Testis (tissue), 3 donors: ENCODE results near the gene CACTIN. TPM values are rescaled to one million over a fixed set of nuclear protein-coding genes. Genes with fewer than 3 reads are reported as not detected.

ENCODE experiments used
- DNase-seq: peaks from one replicate; pipeline ENCODE4 v3.0.0-alpha.2; 2019
- H3K27ac ChIP-seq, 2 donors: fragments of 200-600 bp; sonication (generic); one replicate each; pipeline ENCODE4 v1.5.1; 2019
- H3K27me3 ChIP-seq: fragments of 200-600 bp; sonication (generic); one replicate; pipeline ENCODE4 v1.5.1; 2019
- H3K36me3 ChIP-seq: fragments of 200-600 bp; sonication (generic); one replicate; pipeline ENCODE4 v1.5.1; 2017; ENCODE audit warnings: low read depth; ENCODE audit errors: missing control alignments
- H3K4me1 ChIP-seq: fragments of 200-600 bp; sonication (generic); one replicate; pipeline ENCODE4 v1.5.1; 2019
- H3K4me3 ChIP-seq, 2 donors: fragments of 200-600 bp; sonication (generic); one replicate each; pipeline ENCODE4 v1.5.1; 2017 to 2019
- H3K9me3 ChIP-seq: fragments of 200-600 bp; sonication (generic); one replicate; pipeline ENCODE4 v1.5.1; 2017
- CTCF ChIP-seq, 3 experiments: fragments of 450-650 bp in 2 of 3; fragments of 200-600 bp in 1 of 3; sonication (generic) in 1 of 3; IDR thresholded peaks; one replicate each; pipeline ENCODE4 v1.5.1; 2016 to 2019; ENCODE audit warnings: antibody characterized with exemption in 3 of 3, mild to moderate bottlenecking in 2 of 3, moderate library complexity in 1 of 3
- POLR2A ChIP-seq: fragments of 450-650 bp; IDR thresholded peaks from one replicate; pipeline ENCODE4 v1.6.1; 2017; ENCODE audit warnings: antibody characterized with exemption, mild to moderate bottlenecking, moderate library complexity
- WGBS, 2 donors: methylation state at CpG; one replicate each; pipeline ENCODE4 v1.1.5; 2018; 5-methylcytosine and 5-hydroxymethylcytosine counted together
- intact Hi-C: fragments of 100-400 bp; cut with DNase I; formaldehyde crosslinking; loops from one replicate; pipeline ENCODE4 v1.15.1; 2023; ENCODE audit warnings: low total_unique reads
- polyA plus RNA-seq: library from polyadenylated mRNA; stranded (reverse); fragments of 350-450 nt; fragmentation: Illumina TruSeq; extraction: RNeasy Lipid Tissue Mini Kit (QIAGEN cat#74804); gene quantifications from one replicate; pipeline ENCODE4 v1.2.3, GENCODE V29; 2014; ENCODE audit warnings: low read depth, low replicate concordance; ENCODE audit not compliant: insufficient read depth
- total RNA-seq, 2 donors: library from RNA; depleted of rRNA; stranded (reverse); fragments of >200 nt; gene quantifications; one replicate each; pipeline ENCODE4 v1.2.3, GENCODE V29; 2016

Gene CACTIN
- total and polyA plus RNA-seq, 3 donors from 2014 or later, result 26.9 to 57.5 (median 52.8) TPM

- H3K9me3 ChIP-seq, result no peaks in the 10 kb centered on the region
- no peak for DNase-seq
- TF ChIP-seq POLR2A (no peak), CTCF (IDR thresholded peaks at IDR 0.05) (no peak)
- peaks cover 2% of the 10 kb centered on the region for H3K4me1 ChIP-seq
- H3K27me3 ChIP-seq, result no peaks in the 10 kb centered on the region
- 79% methylated on average over 2 to 11 of the region's 11 CpGs for WGBS, 2 donors
- H3K27ac ChIP-seq, result no peak overlapping the region
- intact Hi-C loops, result no loop called here
- no peak overlapping the region for H3K4me3 ChIP-seq
- H3K36me3 ChIP-seq, result no peaks in the 10 kb centered on the region
These were observed 18.4 kb upstream of the CACTIN start for GRCh38 chr19:3645067-3645396.

GRCh38 chr19:3644351-3645066 is 17.9 kb upstream of the CACTIN start:
- no peaks in the 10 kb centered on the region for H3K36me3 ChIP-seq
- WGBS, 2 donors, result 73 to 85% methylated on average over 14 to 19 of the region's 19 CpGs
- no peak overlapping the region for H3K4me3 ChIP-seq
- H3K27ac ChIP-seq, result no peak overlapping the region
- no peaks in the 10 kb centered on the region for H3K27me3 ChIP-seq
- no peak for TF ChIP-seq CTCF (IDR thresholded peaks at IDR 0.05)
- no peak for TF ChIP-seq POLR2A
- no peaks in the 10 kb centered on the region for H3K4me1 ChIP-seq
- intact Hi-C loops, result no loop called here
- no peaks in the 10 kb centered on the region for H3K9me3 ChIP-seq
- no peak for DNase-seq

DNA sequence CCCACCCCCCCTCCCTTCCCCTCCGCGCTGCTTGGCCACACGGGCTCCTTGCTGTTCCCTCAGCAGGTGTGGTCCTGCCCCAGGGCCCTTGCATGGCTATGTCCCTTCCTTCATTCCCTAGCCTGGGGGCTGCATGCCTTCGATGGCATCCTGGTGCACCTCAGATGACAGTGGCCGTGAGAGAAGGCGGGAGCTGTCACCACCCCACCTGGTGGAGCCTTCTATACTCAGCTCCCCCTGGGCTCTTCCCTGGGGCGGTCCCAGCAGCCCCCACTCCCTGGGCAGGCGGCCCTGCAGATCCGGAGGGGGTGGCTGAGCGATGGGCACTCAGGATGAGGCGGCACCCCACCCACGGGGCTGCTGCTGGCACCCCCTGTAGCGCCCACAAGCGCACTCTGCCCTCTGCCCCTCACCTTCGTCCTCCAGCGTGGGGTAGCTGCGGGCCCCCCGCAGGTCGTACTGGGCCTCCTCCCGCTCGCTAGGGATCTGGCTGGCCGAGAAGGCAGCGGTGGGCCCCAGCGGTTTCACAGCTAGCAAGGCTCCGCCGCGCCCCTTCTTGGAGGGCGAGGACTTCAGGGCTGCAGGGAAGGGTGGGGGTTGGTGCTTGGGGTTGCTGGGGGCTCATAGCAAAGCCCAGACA is 17.2 kb upstream of the CACTIN start:
- Histone ChIP-seq H3K9me3 (no peaks in the 10 kb centered on the region), H3K4me1 (no peaks in the 10 kb centered on the region), H3K4me3 (no peak overlapping the region), H3K27me3 (no peaks in the 10 kb centered on the region), H3K36me3 (no peaks in the 10 kb centered on the region), H3K27ac (no peak overlapping the region)
- DNase-seq, result no peak
- TF ChIP-seq POLR2A (no peak), CTCF (IDR thresholded peaks at IDR 0.05) (no peak)
- 82 to 87% methylated on average over 21 to 27 of the region's 28 CpGs for WGBS, 2 donors
- intact Hi-C loops, result no loop called here

GRCh38 chr19:3642987-3643673 is 16.5 kb upstream of the CACTIN start:
- Histone ChIP-seq H3K9me3 (no peaks in the 10 kb centered on the region), H3K27ac (no peak overlapping the region), H3K27me3 (no peaks in the 10 kb centered on the region), H3K36me3 (no peaks in the 10 kb centered on the region), H3K4me1 (no peaks in the 10 kb centered on the region), H3K4me3 (no peak overlapping the region)
- TF ChIP-seq POLR2A, result no peak
- no peak for TF ChIP-seq CTCF (IDR thresholded peaks at IDR 0.05)
- intact Hi-C loops, result no loop called here
- 56 to 75% methylated on average over 8 to 36 of the region's 36 CpGs for WGBS, 2 donors
- DNase-seq, result peak; percentile 76
